Measurements from ENCODE around the gene VPS37B. TPM values are rescaled to one million over a fixed set of nuclear protein-coding genes. Genes with fewer than 3 reads are reported as not detected.

Gene VPS37B
- total and polyA plus RNA-seq, 2 of the 8 experiments (the other 6 are each of a cell fraction or from before 2014, with no cell fraction given): 11.9 to 15.7 TPM

DNA sequence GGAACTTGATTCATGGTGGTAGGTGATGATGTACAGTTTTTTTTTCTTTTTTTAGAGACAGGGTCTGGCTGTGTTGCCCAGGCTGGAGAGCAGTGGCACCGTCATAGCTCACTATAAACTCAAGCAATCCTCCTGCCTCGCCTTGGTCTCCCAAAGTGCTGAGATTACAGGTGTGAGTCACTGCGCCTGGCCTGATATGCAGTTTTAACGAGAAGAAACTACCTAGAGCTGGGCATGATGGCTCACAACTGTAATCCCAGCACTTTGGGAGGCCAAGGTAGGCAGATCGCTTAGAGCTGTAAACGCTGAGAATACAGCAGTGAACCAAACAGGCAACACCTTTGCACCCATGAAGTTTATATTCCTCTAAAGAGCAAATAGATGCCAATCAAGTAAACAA, 13.0 kb upstream of the VPS37B start:
- TF ChIP-seq TAF7 (optimal IDR thresholded peaks at IDR 0.05; ENCODE audit: borderline replicate concordance, low read depth, low read length) (no peak), RFX5 (IDR thresholded peaks at IDR 0.05; ENCODE audit: borderline replicate concordance, low read depth, low read length) (no peak), SP2 (IDR thresholded peaks at IDR 0.05; ENCODE audit: low read length) (no peak), CREB1 (IDR thresholded peaks at IDR 0.05) (no peak), SP4 (IDR thresholded peaks at IDR 0.05; ENCODE audit: low read length) (no peak), EZH2 (IDR thresholded peaks at IDR 0.05; ENCODE audit: low read depth, low read length, severe bottlenecking) (no peak), MAFK (IDR thresholded peaks at IDR 0.05; ENCODE audit: low read depth, low read length) (no peak), ASH2L (IDR thresholded peaks at IDR 0.05; ENCODE audit: low read length) (no peak), SAP30 (IDR thresholded peaks at IDR 0.05; ENCODE audit: insufficient read depth, insufficient replicate concordance, low read length) (no peak), SUZ12 (IDR thresholded peaks at IDR 0.05; ENCODE audit: low read length) (no peak), SIN3A (conservative IDR thresholded peaks at IDR 0.05 in 1 of 2, IDR thresholded peaks at IDR 0.05 in 1 of 2; ENCODE audit: low read depth in 1 of 2, low read length in 2 of 2) (no peak)
- TF ChIP-seq, protein P1, sequence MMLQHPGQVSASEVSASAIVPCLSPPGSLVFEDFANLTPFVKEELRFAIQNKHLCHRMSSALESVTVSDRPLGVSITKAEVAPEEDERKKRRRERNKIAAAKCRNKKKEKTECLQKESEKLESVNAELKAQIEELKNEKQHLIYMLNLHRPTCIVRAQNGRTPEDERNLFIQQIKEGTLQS (IDR thresholded peaks at IDR 0.05; ENCODE audit: insufficient read depth, low read depth, low read length): no peak
- TF ChIP-seq, protein P2, sequence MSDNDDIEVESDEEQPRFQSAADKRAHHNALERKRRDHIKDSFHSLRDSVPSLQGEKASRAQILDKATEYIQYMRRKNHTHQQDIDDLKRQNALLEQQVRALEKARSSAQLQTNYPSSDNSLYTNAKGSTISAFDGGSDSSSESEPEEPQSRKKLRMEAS (IDR thresholded peaks at IDR 0.05): no peak
- Histone ChIP-seq H3K18ac (ENCODE audit: extremely low read depth, low read length) (no peak overlapping the region), H3K79me1 (ENCODE audit: low read depth, low read length) (no peaks in the 10 kb centered on the region), H4K8ac (ENCODE audit: extremely low read depth, insufficient read depth, low read length) (no peak overlapping the region), H3K9ac (replicated peaks in 1 of 4; ENCODE audit: extremely low read depth in 1 of 4, low read depth in 3 of 4, low read length in 3 of 4) (no peak overlapping the region), H3K4ac (replicated peaks; ENCODE audit: insufficient read length, low read depth, low read length) (no peak overlapping the region), H3K23ac (ENCODE audit: insufficient read length) (no peak overlapping the region), H4K91ac (replicated peaks; ENCODE audit: insufficient read length, low read length) (no peak overlapping the region), H3K4me1 (replicated peaks in 1 of 4; ENCODE audit: control insufficient read depth in 3 of 4, insufficient read depth in 4 of 4, low read length in 3 of 4) (peaks cover 0 to 6% (median 5%) of the 10 kb centered on the region in 4 experiments; a peak in 5 of 7 replicates), H3K79me2 (ENCODE audit: control insufficient read depth in 1 of 2, insufficient read depth in 2 of 2, low read length in 2 of 2) (no peaks in the 10 kb centered on the region), H3K23me2 (ENCODE audit: low read depth, low read length) (no peaks in the 10 kb centered on the region), H2BK15ac (ENCODE audit: low read length) (no peak overlapping the region), H3K27ac (ENCODE audit: low read depth, low read length) (no peak overlapping the region), H2AFZ (ENCODE audit: low read length) (no peak overlapping the region), H2BK20ac (ENCODE audit: low read length) (no peak overlapping the region), H3K9me3 (ENCODE audit: insufficient read depth in 2 of 2, low read depth in 1 of 2, low read length in 1 of 2) (no peaks in the 10 kb centered on the region), H3K4me2 (ENCODE audit: insufficient read depth in 1 of 2, low read depth in 2 of 2, low read length in 2 of 2) (no peak overlapping the region; a peak in 1 of 4 replicates), H4K20me1 (replicated peaks in 1 of 2; ENCODE audit: control insufficient read depth in 1 of 2, insufficient read depth in 2 of 2, low read length in 2 of 2) (no peaks in the 10 kb centered on the region), H3K36me3 (ENCODE audit: control insufficient read depth in 2 of 4, insufficient read depth in 4 of 4, low read length in 3 of 4) (no peaks in the 10 kb centered on the region), H4K5ac (ENCODE audit: insufficient read length, low read depth, low read length) (no peak overlapping the region), H3K56ac (replicated peaks; ENCODE audit: insufficient read length, low read depth, low read length) (no peak overlapping the region), H3K14ac (ENCODE audit: insufficient read length) (no peak overlapping the region), H3K27me3 (replicated peaks in 1 of 4; ENCODE audit: control insufficient read depth in 3 of 4, extremely low read depth in 1 of 4, insufficient read depth in 3 of 4, low read length in 3 of 4) (no peaks in the 10 kb centered on the region), H2BK120ac (replicated peaks; ENCODE audit: low read depth, low read length) (no peak overlapping the region), H2BK12ac (ENCODE audit: low read depth, low read length) (no peak overlapping the region), H2AK5ac (ENCODE audit: low read depth, low read length) (no peak overlapping the region), H2BK5ac (ENCODE audit: low read depth, low read length) (no peak overlapping the region), H3K4me3 (ENCODE audit: extremely low read depth in 1 of 4, insufficient read depth in 2 of 4, low read depth in 3 of 4, low read length in 4 of 4) (no peak overlapping the region)
- FAIRE-seq (no peak), DNase-seq (ENCODE audit: low read depth in 1 of 2, low spot score in 2 of 2) (no peak)
- 96% methylated on average over 6 of the region's 6 CpGs; no CpG with 5 or more reads in 1 of the 2 experiments for WGBS, 2 experiments (ENCODE audit: extremely low coverage in 1 of 2, insufficient coverage in 1 of 2, insufficient read length in 1 of 2, insufficient replicate concordance in 2 of 2, low coverage in 1 of 2, low lambda C conversion rate in 2 of 2, missing lambda C conversion rate in 1 of 2)
- ChIA-PET POLR2A (ENCODE audit: partially characterized antibody) (interaction anchor here (0.6 to 1.3 kb wide), 2 partner anchors 11 to 20 kb away, joined by 3 to 4 read pairs; no protein-coding TSS in a partner anchor), CTCF (ENCODE audit: partially characterized antibody) (interaction anchor here (0.5 to 1.2 kb wide), 4 partner anchors 23 to 1131 kb away, joined by 3 to 4 read pairs (median 3); no protein-coding TSS in a partner anchor)

Measured in H1 (cell line).